DND-41 (cell line): ENCODE results near the gene C16orf95.

Experiments
- EZH2 ChIP-seq: IDR thresholded peaks from 3 replicates; pipeline ENCODE4 v1.6.1; 2012; ENCODE audit warnings: borderline replicate concordance, low read depth, mild to moderate bottlenecking, moderate library complexity, low read length, inconsistent platforms; ENCODE audit not compliant: severe bottlenecking
- TF ChIP-seq, protein P1 (sequence below): IDR thresholded peaks from 2 replicates; pipeline ENCODE4 v1.5.1; 2012; ENCODE audit warnings: borderline replicate concordance, low read length, moderate library complexity, mild to moderate bottlenecking; ENCODE audit not compliant: poor library complexity, severe bottlenecking; ENCODE audit errors: extremely low read depth

DNA sequence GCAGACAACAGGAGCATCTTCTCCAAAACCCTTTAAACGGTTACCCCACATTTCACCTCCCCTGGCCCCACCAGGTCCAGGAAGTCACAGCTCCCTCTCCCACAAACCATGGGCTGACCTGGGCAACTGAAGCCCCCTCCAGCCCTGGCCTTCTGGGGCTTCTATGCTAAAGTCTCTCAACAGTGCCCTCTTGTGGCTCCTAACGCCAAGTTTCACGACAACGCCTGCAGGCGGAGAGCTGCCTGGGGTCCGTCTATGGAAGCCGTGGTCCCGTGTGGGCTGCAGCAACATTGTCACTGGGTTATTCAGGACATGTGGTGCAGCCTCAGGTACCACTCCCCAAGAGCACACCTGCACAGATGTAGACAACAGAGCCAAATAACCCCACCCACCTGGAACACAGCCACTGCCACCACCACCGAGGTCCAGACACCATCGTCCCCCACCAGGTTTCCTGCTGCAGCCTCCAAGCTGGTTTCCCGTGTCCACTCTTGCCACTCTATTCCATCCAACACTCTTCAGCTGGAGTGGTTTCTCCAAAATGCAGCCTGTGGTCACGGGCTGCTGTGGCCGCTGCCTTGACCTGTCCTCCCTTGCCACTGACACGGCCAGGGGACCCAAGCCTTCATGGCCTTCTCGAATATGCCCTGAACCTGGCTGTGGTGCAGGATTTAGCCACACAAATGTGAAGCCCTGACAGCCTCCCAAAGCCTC is 19.1 kb downstream of the C16orf95 start:
- TF ChIP-seq, protein P1, sequence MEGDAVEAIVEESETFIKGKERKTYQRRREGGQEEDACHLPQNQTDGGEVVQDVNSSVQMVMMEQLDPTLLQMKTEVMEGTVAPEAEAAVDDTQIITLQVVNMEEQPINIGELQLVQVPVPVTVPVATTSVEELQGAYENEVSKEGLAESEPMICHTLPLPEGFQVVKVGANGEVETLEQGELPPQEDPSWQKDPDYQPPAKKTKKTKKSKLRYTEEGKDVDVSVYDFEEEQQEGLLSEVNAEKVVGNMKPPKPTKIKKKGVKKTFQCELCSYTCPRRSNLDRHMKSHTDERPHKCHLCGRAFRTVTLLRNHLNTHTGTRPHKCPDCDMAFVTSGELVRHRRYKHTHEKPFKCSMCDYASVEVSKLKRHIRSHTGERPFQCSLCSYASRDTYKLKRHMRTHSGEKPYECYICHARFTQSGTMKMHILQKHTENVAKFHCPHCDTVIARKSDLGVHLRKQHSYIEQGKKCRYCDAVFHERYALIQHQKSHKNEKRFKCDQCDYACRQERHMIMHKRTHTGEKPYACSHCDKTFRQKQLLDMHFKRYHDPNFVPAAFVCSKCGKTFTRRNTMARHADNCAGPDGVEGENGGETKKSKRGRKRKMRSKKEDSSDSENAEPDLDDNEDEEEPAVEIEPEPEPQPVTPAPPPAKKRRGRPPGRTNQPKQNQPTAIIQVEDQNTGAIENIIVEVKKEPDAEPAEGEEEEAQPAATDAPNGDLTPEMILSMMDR: peak; percentile 82
- TF ChIP-seq EZH2: no peak
